ENCODE results near the gene MAML1. TPM values are rescaled to one million over a fixed set of nuclear protein-coding genes. Genes with fewer than 3 reads are reported as not detected.

Gene MAML1
- total RNA-seq, 1 donor from 2014 or later = 26.0 TPM

- H3K27ac Mint-ChIP-seq (ENCODE audit: unreplicated experiment) = no peak overlapping the region
- peak overlapping the region; percentile 85 for H3K4me3 Mint-ChIP-seq (ENCODE audit: unreplicated experiment)
- H3K27me3 Mint-ChIP-seq (ENCODE audit: low read depth, unreplicated experiment) = no peaks in the 10 kb centered on the region
- peaks cover 14% of the 10 kb centered on the region for H3K36me3 Mint-ChIP-seq (ENCODE audit: low read depth, unreplicated experiment)
- H4K20me1 ChIP-seq (ENCODE audit: insufficient read depth, low read length) = peaks cover 61% of the 10 kb centered on the region
- peak overlapping the region; percentile 40 for H3K9ac ChIP-seq (ENCODE audit: low read length)
- H3K9me3 ChIP-seq (ENCODE audit: insufficient read depth, low read depth, low read length) = no peaks in the 10 kb centered on the region
- H2AFZ ChIP-seq (ENCODE audit: low read depth, low read length) = no peak overlapping the region
- FAIRE-seq = no peak
- peaks cover 43% of the 10 kb centered on the region for H3K79me2 ChIP-seq (ENCODE audit: insufficient read depth, low read length)
- H3K4me1 ChIP-seq (ENCODE audit: insufficient read depth, low read length) = peaks cover 21% of the 10 kb centered on the region
- no peaks in the 10 kb centered on the region for H3K9me3 Mint-ChIP-seq (ENCODE audit: unreplicated experiment)
- H3K36me3 ChIP-seq (ENCODE audit: insufficient read depth, low read length) = no peaks in the 10 kb centered on the region
- TF ChIP-seq CTCF (IDR thresholded peaks at IDR 0.05; ENCODE audit: insufficient read depth, low read depth, low read length) = no peak
- no peak for TF ChIP-seq EZH2 (IDR thresholded peaks at IDR 0.05; ENCODE audit: insufficient read depth, low read length)
- peaks cover 14% of the 10 kb centered on the region for H3K4me1 Mint-ChIP-seq (ENCODE audit: low read depth, unreplicated experiment)
- H3K27me3 ChIP-seq (ENCODE audit: insufficient read depth, low read length) = no peaks in the 10 kb centered on the region
- peak overlapping the region; percentile 92 for H3K4me2 ChIP-seq (ENCODE audit: low read length)
- DNase-seq (ENCODE audit: low read depth) = no peak
- H3K27ac ChIP-seq (ENCODE audit: low read depth, low read length) = no peak overlapping the region
- H3K4me3 ChIP-seq (ENCODE audit: insufficient read depth, low read depth, low read length) = no peak overlapping the region
These were observed 71.3 kb downstream of the MAML1 start for GRCh38 chr5:179803651-179804554.

GRCh38 chr5:179804555-179804947 lies 71.9 kb downstream of the MAML1 start:
- Histone ChIP-seq H3K4me1 (ENCODE audit: insufficient read depth, low read length) (peaks cover 21% of the 10 kb centered on the region), H3K27me3 (ENCODE audit: insufficient read depth, low read length) (no peaks in the 10 kb centered on the region), H4K20me1 (ENCODE audit: insufficient read depth, low read length) (peaks cover 54% of the 10 kb centered on the region), H2AFZ (ENCODE audit: low read depth, low read length) (no peak overlapping the region), H3K4me2 (ENCODE audit: low read length) (peak overlapping the region; percentile 92), H3K36me3 (ENCODE audit: insufficient read depth, low read length) (no peaks in the 10 kb centered on the region), H3K4me3 (ENCODE audit: insufficient read depth, low read depth, low read length) (no peak overlapping the region), H3K79me2 (ENCODE audit: insufficient read depth, low read length) (peaks cover 43% of the 10 kb centered on the region), H3K27ac (ENCODE audit: low read depth, low read length) (no peak overlapping the region), H3K9me3 (ENCODE audit: insufficient read depth, low read depth, low read length) (no peaks in the 10 kb centered on the region), H3K9ac (ENCODE audit: low read length) (peak overlapping the region; percentile 83)
- Mint-ChIP-seq H3K9me3 (ENCODE audit: unreplicated experiment) (no peaks in the 10 kb centered on the region), H3K4me1 (ENCODE audit: low read depth, unreplicated experiment) (peaks cover 14% of the 10 kb centered on the region), H3K27ac (ENCODE audit: unreplicated experiment) (no peak overlapping the region), H3K4me3 (ENCODE audit: unreplicated experiment) (peak overlapping the region; percentile 85), H3K36me3 (ENCODE audit: low read depth, unreplicated experiment) (peaks cover 9% of the 10 kb centered on the region), H3K27me3 (ENCODE audit: low read depth, unreplicated experiment) (no peaks in the 10 kb centered on the region)
- no peak for TF ChIP-seq CTCF (IDR thresholded peaks at IDR 0.05; ENCODE audit: insufficient read depth, low read depth, low read length)
- no peak for TF ChIP-seq EZH2 (IDR thresholded peaks at IDR 0.05; ENCODE audit: insufficient read depth, low read length)
- FAIRE-seq = no peak
- DNase-seq (ENCODE audit: low read depth) = no peak

GRCh38 chr5:179805070-179805528 lies 72.5 kb downstream of the MAML1 start:
- Histone ChIP-seq H3K27me3 (ENCODE audit: insufficient read depth, low read length) (no peaks in the 10 kb centered on the region), H3K9me3 (ENCODE audit: insufficient read depth, low read depth, low read length) (no peaks in the 10 kb centered on the region), H3K4me3 (ENCODE audit: insufficient read depth, low read depth, low read length) (peak overlapping the region; percentile 71), H3K4me2 (ENCODE audit: low read length) (peak overlapping the region; percentile 92), H3K9ac (ENCODE audit: low read length) (peak overlapping the region; percentile 83), H4K20me1 (ENCODE audit: insufficient read depth, low read length) (peaks cover 51% of the 10 kb centered on the region), H2AFZ (ENCODE audit: low read depth, low read length) (peak overlapping the region; percentile 18), H3K36me3 (ENCODE audit: insufficient read depth, low read length) (no peaks in the 10 kb centered on the region), H3K27ac (ENCODE audit: low read depth, low read length) (peak overlapping the region; percentile 30), H3K79me2 (ENCODE audit: insufficient read depth, low read length) (peaks cover 43% of the 10 kb centered on the region), H3K4me1 (ENCODE audit: insufficient read depth, low read length) (peaks cover 21% of the 10 kb centered on the region)
- Mint-ChIP-seq H3K4me1 (ENCODE audit: low read depth, unreplicated experiment) (peaks cover 14% of the 10 kb centered on the region), H3K9me3 (ENCODE audit: unreplicated experiment) (no peaks in the 10 kb centered on the region), H3K36me3 (ENCODE audit: low read depth, unreplicated experiment) (peaks cover 7% of the 10 kb centered on the region), H3K27ac (ENCODE audit: unreplicated experiment) (no peak overlapping the region), H3K4me3 (ENCODE audit: unreplicated experiment) (peak overlapping the region; percentile 85), H3K27me3 (ENCODE audit: low read depth, unreplicated experiment) (no peaks in the 10 kb centered on the region)
- TF ChIP-seq CTCF (IDR thresholded peaks at IDR 0.05; ENCODE audit: insufficient read depth, low read depth, low read length) (no peak), EZH2 (IDR thresholded peaks at IDR 0.05; ENCODE audit: insufficient read depth, low read length) (no peak)
- DNase-seq (ENCODE audit: low read depth) (no peak), FAIRE-seq (no peak)

Measured in astrocyte (in vitro differentiated cells and primary cell).